Smooth muscle cell of the brain vasculature (primary cell): ENCODE results near the gene SLC25A22.

Experiments
- DNase-seq: peaks from one replicate; pipeline ENCODE4 v3.0.0-alpha.2; 2012; ENCODE audit warnings: low read depth, low spot score

SLC25A22 gene

DNA sequence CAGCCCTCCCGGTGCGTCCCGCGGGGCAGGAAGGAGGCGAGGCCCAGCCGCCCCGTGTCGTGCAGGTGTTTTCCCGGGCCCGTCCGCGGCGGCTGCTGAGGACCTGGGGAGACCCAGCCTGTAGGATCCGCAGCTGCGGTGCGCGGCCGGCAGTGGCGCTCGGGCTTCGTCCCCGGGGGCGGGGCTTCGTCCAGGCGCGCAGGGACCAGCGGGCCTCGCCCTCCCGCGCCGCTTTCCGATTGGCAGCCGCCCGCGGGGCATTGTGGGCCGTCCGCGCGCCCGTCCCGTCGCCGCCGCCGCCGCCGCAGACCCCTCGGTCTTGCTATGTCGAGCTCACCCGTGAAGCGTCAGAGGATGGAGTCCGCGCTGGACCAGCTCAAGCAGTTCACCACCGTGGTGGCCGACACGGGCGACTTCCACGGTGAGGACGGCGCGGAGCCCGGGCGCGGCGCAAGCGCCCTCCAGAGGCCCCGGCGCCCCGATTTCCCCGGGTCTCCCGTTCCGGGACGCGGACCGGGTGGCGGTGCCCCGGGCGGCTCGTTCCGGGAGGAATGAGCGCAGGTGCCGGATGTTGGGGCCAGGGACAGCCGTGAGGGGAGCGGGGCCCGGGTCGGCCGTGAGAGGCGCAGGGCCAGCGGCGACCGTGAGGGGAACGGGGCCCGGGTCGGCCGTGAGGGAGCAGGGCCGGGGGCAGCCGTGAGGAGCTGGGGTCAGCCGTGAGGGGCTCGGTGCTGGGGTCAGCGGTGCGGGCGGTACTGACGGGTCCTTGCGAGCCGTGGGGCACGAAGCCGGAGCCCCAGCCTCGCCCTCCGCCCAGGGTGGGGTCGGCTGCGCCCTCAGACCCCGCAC is 50.7 kb downstream of the SLC25A22 start, which contains the start of gene TALDO1:
TSS of gene TALDO1 (plus strand) at position 307 of the 849 bp plus-strand sequence. CDS start at position 325, 18 bp downstream.
- peak; percentile 40 for DNase-seq

DNA sequence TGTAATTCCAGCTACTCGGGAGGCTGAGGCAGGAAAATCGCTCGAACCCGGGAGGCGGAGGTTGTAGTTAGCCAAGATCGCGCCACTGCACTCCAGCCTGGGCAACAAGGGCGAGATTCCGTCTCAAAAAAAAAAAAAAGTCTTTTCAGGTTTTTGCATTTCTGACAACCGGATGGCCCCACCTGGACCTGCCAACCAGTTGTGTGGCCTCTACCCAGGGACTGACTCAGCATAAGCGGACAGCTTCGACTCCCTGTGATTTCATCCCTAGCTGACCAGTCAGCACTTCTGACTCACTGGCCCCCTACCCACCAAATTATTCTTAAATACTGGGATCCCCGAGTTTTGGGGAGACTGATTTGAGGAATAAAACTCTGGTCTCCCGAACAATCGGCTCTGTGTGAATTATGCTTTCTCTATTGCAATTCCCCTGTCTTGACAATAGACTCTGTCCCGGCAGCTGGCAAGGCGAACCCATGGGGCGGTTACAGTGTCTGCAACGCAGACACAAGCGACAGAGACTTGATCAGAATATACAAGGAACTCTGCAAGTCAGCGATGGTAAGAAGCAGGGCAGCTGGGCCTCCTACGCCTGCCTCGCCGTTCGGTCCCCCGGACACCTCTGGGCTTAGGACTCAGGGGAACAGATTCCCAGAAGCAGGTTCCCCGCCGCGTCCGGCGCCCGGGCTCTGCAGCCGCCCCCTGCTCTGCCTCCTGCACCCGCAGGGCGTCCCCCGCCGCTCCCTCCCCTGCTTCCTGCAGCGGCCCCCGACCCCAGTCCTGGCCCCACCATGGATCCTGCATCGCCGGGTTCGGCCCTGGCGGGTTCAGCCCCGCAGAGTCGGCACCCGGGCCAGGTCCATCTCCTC is 51.6 kb downstream of the SLC25A22 start:
- DNase-seq, result no peak

DNA sequence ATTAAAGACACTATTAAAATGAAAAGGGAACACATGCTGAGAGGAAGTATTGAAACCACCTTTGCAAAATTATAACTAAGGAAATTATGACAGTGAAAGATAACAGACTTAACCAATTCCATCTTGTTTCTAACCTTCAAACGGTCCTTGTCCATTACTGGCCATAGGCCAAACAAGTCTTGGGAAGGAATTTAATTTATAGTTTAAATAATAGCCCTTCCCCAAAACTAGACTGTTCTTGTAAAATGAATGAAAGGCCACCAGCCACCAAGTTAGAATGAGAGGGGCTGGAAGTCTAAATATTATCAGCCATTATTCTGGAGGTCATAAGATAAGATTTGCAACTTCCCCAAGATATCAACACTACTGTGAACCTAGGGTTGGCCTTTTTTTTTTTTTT is 52.7 kb downstream of the SLC25A22 start:
- DNase-seq, result no peak

DNA sequence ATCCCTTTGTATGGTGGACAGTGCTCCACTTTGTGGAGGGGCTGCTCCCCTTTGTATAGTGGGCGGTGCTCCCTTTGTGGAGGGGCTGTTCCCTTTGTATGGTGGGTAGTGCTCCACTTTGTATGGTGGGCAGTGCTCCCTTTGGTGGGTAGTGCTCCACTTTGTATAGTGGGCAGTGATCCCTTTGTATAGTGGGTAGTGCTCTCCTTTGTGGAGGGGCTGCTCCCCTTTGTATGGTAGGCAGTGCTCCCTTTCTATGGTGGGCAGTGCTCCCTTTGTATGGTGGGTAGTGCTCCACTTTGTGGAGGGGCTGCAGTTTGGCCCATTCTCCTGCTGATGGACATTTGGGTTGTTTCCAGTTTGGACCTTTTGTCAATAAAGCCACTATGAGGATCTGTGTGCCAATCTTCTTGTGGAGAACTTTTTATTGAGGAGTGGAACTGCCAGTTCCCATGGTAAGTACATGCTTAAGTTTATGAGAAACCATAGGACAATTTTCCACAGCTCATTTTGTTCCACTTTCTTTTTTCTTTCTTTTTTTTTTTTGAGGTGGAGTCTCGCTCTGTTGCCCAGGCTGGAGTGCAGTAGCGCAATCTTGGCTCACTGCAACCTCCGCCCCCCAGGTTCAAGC is 55.4 kb downstream of the SLC25A22 start:
- no peak for DNase-seq

DNA sequence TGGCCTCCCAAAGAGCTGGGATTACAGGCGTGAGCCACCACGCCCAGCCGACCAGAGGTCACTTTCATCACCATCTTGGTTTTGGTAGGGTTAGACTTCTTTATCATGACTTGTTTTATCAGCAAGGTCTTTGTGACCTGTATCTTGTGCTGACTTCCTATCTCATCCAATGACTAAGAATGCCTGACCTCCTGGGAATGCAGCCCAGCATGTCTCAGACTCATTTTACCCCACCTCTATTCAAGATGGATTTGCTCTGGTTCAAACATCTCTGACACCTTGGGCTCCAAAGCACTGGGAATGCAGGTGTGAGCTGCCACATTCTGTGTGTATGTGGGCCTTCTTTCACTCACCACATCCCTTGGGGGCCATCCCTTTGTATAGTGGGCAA is 55.9 kb downstream of the SLC25A22 start:
- DNase-seq, result no peak
